ENCODE results near the gene AIMP1.
"Not testable (repeated sequence)": the region's sequence is repeated elsewhere in the genome, so short reads cannot be mapped to it uniquely, and the experiment has no call there.

The AIMP1 gene

GRCh38 chr4:106384878-106385277 is 68.5 kb downstream of the AIMP1 start:
- Histone ChIP-seq H3K9me3 (replicated peaks; ENCODE audit: low read length) (no peaks in the 10 kb centered on the region), H3K4me2 (ENCODE audit: low read length) (no peak overlapping the region), H3K4me3 (ENCODE audit: low read length) (no peak overlapping the region), H3K27me3 (ENCODE audit: control insufficient read depth, insufficient read depth, low read length) (no peaks in the 10 kb centered on the region), H3K36me3 (ENCODE audit: insufficient read depth, low read length) (no peaks in the 10 kb centered on the region), H3K4me1 (ENCODE audit: control insufficient read depth, insufficient read depth, low read length) (no peaks in the 10 kb centered on the region), H3K9ac (ENCODE audit: low read depth, low read length) (no peak overlapping the region)

- no peaks in the 10 kb centered on the region for H3K36me3 ChIP-seq (ENCODE audit: insufficient read depth, low read length)
- no peak overlapping the region for H3K4me3 ChIP-seq (ENCODE audit: low read length)
- H3K4me2 ChIP-seq (ENCODE audit: low read length) = no peak overlapping the region
- H3K27me3 ChIP-seq (ENCODE audit: control insufficient read depth, insufficient read depth, low read length) = no peaks in the 10 kb centered on the region
- H3K4me1 ChIP-seq (ENCODE audit: control insufficient read depth, insufficient read depth, low read length) = no peaks in the 10 kb centered on the region
- no peak overlapping the region for H3K9ac ChIP-seq (ENCODE audit: low read depth, low read length)
- H3K9me3 ChIP-seq (replicated peaks; ENCODE audit: low read length) = no peaks in the 10 kb centered on the region
Measured at GRCh38 chr4:106385853-106386393, 69.6 kb downstream of the AIMP1 start.

- H3K27me3 ChIP-seq (ENCODE audit: control insufficient read depth, insufficient read depth, low read length) = no peaks in the 10 kb centered on the region
- no peak overlapping the region for H3K9ac ChIP-seq (ENCODE audit: low read depth, low read length)
- no peaks in the 10 kb centered on the region for H3K36me3 ChIP-seq (ENCODE audit: insufficient read depth, low read length)
- H3K4me1 ChIP-seq (ENCODE audit: control insufficient read depth, insufficient read depth, low read length) = no peaks in the 10 kb centered on the region
- no peak overlapping the region for H3K4me3 ChIP-seq (ENCODE audit: low read length)
- peaks cover 2% of the 10 kb centered on the region for H3K9me3 ChIP-seq (replicated peaks; ENCODE audit: low read length)
- no peak overlapping the region for H3K4me2 ChIP-seq (ENCODE audit: low read length)
Measured at GRCh38 chr4:106395582-106395981, 79.2 kb downstream of the AIMP1 start.

GRCh38 chr4:106398898-106399297 is 82.5 kb downstream of the AIMP1 start:
- H3K4me2 ChIP-seq (ENCODE audit: low read length); H3K9me3 ChIP-seq (replicated peaks; ENCODE audit: low read length); H3K4me1 ChIP-seq (ENCODE audit: control insufficient read depth, insufficient read depth, low read length); H3K27me3 ChIP-seq (ENCODE audit: control insufficient read depth, insufficient read depth, low read length); H3K36me3 ChIP-seq (ENCODE audit: insufficient read depth, low read length); H3K4me3 ChIP-seq (ENCODE audit: low read length); H3K9ac ChIP-seq (ENCODE audit: low read depth, low read length): not testable (repeated sequence)
